ENCODE results near the gene HESX1. TPM values are rescaled to one million over a fixed set of nuclear protein-coding genes. Genes with fewer than 3 reads are reported as not detected.

The HESX1 gene
- total and polyA plus RNA-seq, 9 of the 15 experiments (the other 6 are each of a cell fraction or from before 2014, with no cell fraction given): 0.16 to 1.2 (median 0.76) TPM

DNA sequence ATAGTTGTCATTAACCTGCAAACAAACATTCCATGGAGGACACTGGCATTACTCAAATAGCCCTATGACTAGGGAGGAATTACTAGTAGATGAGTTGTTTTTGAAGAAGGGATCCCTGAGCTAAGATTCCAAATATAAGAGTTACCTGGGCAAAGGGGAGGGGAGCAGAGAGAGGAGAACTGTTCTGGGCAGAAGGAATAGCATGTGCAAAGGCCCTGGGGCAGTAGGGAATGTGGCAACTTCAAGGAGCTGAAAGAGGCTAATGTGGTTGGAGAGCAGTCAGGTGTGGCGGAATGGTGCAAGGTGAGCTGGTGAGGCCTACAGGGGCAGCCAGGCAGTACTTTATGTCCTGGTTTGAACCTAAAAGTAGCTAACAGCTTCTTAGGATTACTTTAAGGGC, 28.8 kb downstream of the HESX1 start:
- no peak overlapping the region for H3K9ac ChIP-seq (ENCODE audit: insufficient read depth in 1 of 2, low read depth in 2 of 2, low read length in 2 of 2)
- WGBS (ENCODE audit: insufficient coverage, low coverage, missing lambda C conversion rate): 67% methylated on average over 1 of the region's 1 CpG
- no TSS peak for BruUV-seq (replicated peaks)
- no peaks in the 10 kb centered on the region for H4K20me1 ChIP-seq (replicated peaks; ENCODE audit: control insufficient read depth, insufficient read depth, low read length)
- ATAC-seq (no peak), FAIRE-seq (no peak), DNase-seq (ENCODE audit: extremely low read depth in 1 of 4, low spot score in 3 of 4) (no peak)
- ChIA-PET CTCF (ENCODE audit: low intra/inter-chr PET ratio) (no interaction called here), POLR2A (interaction anchor here (0.6 kb wide), 1 partner anchor 359 kb away, joined by 3 read pairs; no protein-coding TSS in a partner anchor)
- H3K36me3 ChIP-seq (ENCODE audit: control insufficient read depth, insufficient read depth, low read length): no peaks in the 10 kb centered on the region
- no peak overlapping the region for H3K4me2 ChIP-seq (ENCODE audit: insufficient read depth, low read length)
- H3K27me3 ChIP-seq (ENCODE audit: control insufficient read depth in 2 of 2, insufficient read depth in 2 of 2, low read length in 2 of 2): peaks cover 0 to 17% of the 10 kb centered on the region in 2 experiments; a peak in 4 of 5 replicates
- TF ChIP-seq ZNF589 (CRISPR knock-in tag; IDR thresholded peaks at IDR 0.05; ENCODE audit: low read depth) (no peak), HNRNPUL1 (IDR thresholded peaks at IDR 0.05; ENCODE audit: low read length) (no peak), RBM25 (IDR thresholded peaks at IDR 0.05; ENCODE audit: low read depth, low read length, severe bottlenecking) (peak; percentile 68), NFXL1 (CRISPR knock-in tag; IDR thresholded peaks at IDR 0.05) (no peak)
- H3K9me1 ChIP-seq (ENCODE audit: control insufficient read depth, insufficient read depth, low read length): no peaks in the 10 kb centered on the region
- intact Hi-C loops (cut with micrococcal nuclease): loop anchor here (2.0 to 10.0 kb wide), 2 partner anchors 56 to 224 kb away; partner anchors contain the start of gene APPL1
- H3K4me3 ChIP-seq: no peak overlapping the region
- H3K79me2 ChIP-seq (ENCODE audit: control insufficient read depth, insufficient read depth, low read length): no peaks in the 10 kb centered on the region
- no peak overlapping the region for H2AFZ ChIP-seq (ENCODE audit: low read depth, low read length)
- in situ Hi-C loops (cut with MboI): no loop called here
- no peaks in the 10 kb centered on the region for H3K9me3 ChIP-seq (replicated peaks; ENCODE audit: control insufficient read depth, insufficient read depth, low read depth, low read length)
- H3K4me1 ChIP-seq (replicated peaks in 1 of 2; ENCODE audit: control insufficient read depth in 2 of 2, insufficient read depth in 2 of 2, low read length in 2 of 2): peaks cover 0 to 8% of the 10 kb centered on the region in 2 experiments; a peak in 2 of 5 replicates
- H3K27ac ChIP-seq (ENCODE audit: extremely low read depth, low read depth, low read length): no peak overlapping the region
